NCI-H1092 (cell line): ENCODE measurements around the gene GJA8.
"Not testable (repeated sequence)": the region's sequence is repeated elsewhere in the genome, so short reads cannot be mapped to it uniquely, and the experiment has no call there.

Experiments used
- DNase-seq: peaks from one replicate; lab custom pipeline; 2025; lab: John Stamatoyannopoulos, UW

The GJA8 gene

DNA sequence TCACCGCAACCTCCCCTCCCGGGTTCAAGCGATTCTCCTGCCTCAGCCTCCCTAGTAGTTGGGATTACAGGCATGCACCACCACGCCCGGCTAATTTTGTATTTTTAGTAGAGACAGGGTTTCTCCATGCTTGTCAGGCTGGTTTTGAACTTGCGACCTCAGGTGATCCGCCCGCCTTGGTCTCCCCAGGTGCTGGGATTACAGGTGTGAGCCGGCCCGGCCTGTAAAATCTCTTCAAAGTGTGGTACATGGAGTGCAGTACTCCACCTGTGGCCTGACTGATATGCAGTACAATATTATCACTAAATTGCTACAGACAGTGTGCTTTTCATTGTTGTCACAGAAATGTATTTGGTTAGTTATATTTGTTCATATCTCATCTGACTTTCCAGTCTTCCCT is 25.1 kb downstream of the GJA8 start:
- not testable (repeated sequence) for DNase-seq

DNA sequence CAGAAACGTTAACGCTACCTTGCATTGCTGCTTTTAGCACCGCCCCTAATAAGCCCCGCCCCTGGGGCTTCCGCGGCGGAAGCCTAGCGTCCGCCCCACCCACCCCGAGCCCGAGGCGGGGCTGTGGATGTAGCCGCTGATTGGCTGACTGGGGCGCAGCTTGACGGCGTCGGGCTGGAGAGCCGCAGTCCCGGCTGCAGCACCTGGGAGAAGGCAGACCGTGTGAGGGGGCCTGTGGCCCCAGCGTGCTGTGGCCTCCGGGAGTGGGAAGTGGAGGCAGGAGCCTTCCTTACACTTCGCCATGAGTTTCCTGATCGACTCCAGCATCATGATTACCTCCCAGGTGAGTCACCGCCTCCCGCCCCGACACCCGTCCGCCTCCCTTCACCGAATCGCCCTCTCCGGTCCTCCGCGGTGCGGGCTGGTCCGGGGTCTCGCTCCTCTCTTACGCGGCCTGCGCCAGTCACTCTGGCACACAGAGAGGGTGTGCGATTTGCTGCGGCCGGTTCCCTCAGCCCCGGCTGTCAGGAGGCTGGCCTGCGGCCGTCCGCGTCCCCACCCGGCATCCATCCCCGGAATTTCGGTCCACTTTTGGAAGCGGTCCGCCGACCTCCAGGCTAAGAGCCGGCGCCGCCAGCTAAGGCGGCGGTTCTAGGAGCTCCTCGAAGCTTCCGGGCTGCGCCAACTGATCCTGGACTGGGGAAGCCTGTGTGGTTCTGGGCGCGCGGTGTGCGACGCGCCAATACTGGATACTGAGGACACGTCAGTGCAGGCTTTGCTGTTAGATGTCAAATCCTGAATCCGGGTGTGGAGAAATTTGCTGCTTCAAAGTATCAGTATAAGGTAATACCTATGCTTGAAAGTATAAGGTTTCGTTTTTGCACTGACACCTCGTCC is 25.9 kb downstream of the GJA8 start, which contains the start of gene GPR89B:
Gene GPR89B (plus strand): TSS at position 185 of the 897 bp plus-strand sequence. CDS start 117 bp downstream, at position 302.
- peak; percentile 79 for DNase-seq

DNA sequence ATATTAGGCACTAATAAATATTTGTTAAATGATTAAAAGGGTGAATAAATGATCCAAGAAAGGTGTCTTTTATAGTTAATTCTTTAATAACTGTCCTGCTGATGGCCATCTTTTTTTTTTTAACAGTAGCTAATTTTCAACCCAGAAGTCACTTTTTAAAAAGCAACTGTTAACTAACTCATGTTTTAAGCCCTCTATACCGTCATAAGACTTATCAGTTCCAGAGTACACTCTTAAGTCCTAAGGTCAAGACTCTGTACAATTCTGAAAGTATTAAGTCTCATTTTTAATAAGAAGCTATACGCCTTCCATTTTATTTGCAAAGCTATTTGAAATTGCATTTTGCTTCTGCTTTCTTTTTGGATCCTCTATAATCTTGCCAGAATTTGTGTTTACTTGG is 28.5 kb downstream of the GJA8 start:
- DNase-seq: not testable (repeated sequence)

DNA sequence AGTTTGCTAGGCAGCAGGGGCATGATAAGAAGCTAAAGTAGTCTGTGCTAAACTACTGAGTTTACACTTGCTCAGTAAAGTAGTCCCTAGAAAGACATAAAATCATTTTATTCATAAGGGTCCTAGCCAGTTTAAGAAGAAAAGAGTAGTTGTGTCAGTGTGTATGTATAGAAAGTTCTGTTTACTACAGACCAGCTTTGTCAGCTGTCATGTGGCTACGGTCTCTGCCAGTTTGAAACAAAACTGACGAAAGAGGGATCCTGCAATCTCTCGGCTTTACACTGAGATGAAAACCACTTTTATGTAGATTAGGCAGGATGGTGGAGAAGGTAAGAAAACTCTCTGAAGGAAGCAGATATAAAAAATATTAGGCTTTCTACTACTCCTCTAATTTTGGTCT is 32.7 kb downstream of the GJA8 start:
- not testable (repeated sequence) for DNase-seq

DNA sequence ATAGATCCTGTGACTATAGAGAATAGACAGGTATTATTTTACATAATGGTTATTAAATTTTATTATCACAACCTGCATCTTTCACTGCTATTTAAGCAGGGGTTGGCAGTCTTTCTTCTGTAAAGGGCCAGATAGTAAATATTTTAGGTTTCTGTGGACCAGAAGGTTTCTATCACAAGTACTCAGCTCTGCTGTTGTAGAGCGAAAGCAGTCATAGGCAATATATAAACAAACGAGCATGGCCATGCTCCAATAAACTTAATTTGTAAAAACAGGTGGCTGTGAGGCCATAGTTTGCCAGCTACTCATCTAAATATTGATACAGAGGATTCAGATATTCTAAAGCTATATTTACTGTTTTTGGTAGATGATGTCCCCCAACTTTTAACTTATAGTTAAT is 37.9 kb downstream of the GJA8 start:
- DNase-seq: not testable (repeated sequence)

DNA sequence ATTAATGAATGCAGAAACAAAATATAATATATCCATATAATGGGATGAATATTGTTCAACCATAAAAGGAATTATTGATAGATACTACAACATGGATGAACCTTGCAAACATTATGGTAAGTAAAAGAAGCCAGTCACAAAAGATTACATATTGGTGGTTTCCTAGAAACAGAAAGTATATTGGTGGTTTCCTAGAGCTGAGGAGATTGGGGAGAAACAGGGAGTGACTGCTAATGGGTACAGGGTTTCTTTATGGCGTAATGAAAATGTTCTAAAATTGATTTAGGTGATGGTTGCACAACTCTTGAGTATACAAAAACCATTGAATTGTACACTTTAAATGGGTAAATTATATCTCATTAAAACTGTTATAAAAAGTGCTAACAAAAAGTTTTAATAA is 40.0 kb downstream of the GJA8 start:
- not testable (repeated sequence) for DNase-seq

DNA sequence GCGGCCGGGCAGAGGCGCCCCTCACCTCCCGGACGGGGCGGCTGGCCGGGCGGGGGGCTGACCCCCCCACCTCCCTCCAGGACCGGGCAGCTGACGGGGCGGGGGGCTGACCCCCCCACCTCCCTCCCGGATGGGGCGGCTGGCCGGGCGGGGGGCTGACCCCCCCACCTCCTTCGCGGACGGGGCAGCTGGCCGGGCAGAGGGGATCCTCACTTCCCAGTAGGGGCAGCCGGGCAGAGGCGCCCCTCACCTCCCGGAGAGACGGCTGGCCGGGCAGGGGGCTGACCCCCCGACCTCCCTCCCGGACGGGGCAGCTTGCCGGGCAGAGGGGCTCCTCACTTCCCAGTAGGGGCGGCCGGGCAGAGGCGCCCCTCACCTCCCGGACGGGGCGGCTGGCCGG is 46.9 kb downstream of the GJA8 start:
- DNase-seq: not testable (repeated sequence)
